Erythroblast (primary cell): ENCODE results near the gene DEGS2.
"Not testable (repeated sequence)": the region's sequence is repeated elsewhere in the genome, so short reads cannot be mapped to it uniquely, and the experiment has no call there.

Experiments used
- DNase-seq, 2 experiments: peaks; one replicate each; lab custom pipeline; 2025; lab: John Stamatoyannopoulos, UW
- GATA1 ChIP-seq: IDR thresholded peaks from 2 replicates; pipeline ENCODE4 v1.6.1; 2011; ENCODE audit warnings: low read depth, mild to moderate bottlenecking, control low read depth, low read length, moderate library complexity
- POLR2A ChIP-seq: IDR thresholded peaks from 2 replicates; pipeline ENCODE4 v1.6.1; 2011; ENCODE audit warnings: mild to moderate bottlenecking, low read length

Gene DEGS2

DNA sequence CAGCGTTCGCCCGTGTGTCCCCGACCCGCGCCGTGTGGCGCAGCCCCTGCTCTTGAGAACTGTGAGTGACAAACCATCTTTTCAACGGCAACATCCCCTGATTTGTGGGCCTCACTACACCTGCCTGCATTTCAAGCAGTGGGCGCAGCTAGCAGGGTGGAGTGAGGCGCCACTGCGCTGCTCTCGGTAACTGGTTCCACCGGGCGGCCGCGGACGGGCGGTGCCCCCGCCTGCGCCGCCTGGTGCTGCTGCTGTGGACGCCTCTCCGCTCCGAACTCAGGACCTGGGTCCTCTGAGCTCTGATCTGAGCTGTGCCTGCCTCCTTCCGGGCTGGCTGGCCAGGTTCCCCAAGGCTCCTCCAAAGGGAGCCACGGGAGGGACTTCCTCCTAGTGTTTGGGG, 5.9 kb upstream of the DEGS2 start:
- DNase-seq = peak; percentile 18 to 27
- no peak for TF ChIP-seq GATA1
- no peak for TF ChIP-seq POLR2A

DNA sequence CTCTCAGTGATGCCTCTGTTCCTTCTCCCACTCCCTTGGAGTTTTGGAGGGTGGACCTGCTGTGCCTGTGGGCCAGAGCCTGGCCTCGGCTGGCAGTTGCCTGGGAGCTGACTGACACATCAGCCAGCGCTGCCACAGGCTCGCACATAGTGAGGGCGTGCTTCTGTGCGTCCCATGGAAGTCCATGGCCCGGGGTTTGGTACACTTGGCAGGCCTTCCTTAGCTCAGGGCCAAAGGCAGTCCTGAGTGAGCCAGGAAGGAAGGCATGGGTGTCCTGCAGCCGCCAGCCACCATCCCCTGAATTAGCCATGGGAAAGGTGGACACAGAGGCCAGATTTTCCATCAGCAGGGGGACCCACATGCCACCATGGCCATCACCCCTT, 1.1 kb upstream of the DEGS2 start:
- DNase-seq = no peak
- TF ChIP-seq GATA1 (no peak), POLR2A (no peak)

DNA sequence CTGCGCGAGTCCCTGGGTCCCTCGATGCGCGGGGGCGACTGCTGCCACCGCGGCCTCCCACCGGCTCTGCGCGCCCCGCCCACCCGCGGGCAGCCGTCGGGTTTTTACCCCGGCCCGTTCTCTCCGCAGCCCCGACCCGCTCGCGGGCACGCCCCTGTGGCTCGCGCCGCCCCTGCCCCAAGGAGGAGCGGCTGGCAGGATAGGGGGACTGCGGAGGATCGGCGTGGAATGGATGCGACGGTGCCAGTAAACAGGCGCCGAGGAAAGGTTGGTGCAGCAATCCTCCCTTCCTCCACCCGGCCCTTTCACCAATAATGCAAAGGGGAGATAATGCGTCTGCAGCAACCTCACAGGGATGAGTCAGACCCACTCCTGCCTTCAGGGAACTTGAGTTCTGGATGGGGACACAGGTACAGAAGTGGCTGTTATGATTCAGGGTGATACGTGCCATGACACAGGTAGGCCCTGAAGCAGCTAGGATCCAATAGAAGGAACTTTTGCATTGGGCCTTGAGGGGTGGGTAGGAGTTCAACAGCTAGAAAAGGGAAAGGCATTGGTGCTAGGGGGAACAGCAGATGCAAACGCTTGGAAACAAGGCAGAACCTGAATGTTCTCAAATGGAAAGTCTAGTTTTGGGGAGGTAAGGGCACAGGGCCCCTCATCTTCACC, 554 bp upstream of the DEGS2 start:
- no peak for TF ChIP-seq POLR2A
- no peak for TF ChIP-seq GATA1
- DNase-seq = no peak

DNA sequence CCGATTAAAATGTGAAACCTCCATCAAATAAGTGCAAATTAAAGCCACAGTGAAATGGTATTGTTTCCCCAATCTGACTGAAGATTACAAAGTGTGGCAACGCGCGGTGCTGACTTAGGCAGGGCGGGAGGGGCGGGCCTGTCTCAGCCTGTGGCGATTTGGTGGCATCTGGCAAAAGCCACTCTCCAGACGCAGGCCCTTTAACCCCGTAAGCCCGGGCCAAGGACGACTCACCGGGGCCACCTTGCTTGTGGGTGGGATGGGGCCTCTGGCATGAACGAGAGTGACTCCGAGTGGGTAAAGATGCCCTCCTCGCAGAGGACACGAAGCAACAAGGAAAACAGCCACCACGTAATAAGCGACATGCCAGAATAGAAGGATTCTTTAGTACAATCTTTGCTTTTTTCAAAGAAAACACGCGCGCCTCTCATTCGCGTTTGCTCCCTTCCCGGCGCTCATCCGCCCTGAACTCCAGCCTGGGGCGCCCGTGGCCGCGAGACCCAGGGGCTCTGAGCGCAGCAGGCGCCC, 815 bp downstream of the DEGS2 start:
- no peak for TF ChIP-seq GATA1
- no peak for TF ChIP-seq POLR2A
- no peak for DNase-seq

DNA sequence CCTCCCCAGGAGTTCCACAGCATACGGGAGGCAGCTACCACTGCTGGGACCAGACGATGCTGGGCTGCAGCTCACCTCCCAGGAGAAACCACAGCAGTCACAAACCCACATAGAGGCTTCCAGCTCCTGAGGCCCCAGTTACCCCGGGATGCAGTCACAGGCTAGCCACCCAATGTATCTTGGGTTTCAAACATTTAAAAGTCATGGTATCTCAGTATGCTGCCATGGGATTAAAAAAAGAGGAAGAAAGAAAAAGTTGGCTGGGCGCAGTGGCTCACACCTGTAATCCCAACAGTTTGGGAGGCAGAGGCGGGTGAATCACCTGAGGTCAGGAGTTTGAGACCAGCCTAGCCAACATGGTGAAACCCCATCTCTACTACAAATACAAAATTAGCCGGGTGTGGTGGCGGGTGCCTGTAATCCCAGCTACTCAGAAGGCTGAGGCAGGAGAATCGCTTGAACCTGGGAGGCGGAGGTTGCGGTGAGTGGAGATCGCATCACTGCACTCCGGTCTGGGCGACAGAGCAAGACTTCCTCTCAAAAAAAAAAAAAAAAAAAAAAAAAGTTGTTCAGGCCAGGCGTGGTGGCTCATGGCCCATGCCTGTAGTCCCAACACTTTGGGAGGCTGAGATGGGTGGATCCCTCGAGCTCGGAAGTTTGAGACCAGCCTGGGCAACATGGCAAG, 1.8 kb downstream of the DEGS2 start:
- DNase-seq = not testable (repeated sequence)

DNA sequence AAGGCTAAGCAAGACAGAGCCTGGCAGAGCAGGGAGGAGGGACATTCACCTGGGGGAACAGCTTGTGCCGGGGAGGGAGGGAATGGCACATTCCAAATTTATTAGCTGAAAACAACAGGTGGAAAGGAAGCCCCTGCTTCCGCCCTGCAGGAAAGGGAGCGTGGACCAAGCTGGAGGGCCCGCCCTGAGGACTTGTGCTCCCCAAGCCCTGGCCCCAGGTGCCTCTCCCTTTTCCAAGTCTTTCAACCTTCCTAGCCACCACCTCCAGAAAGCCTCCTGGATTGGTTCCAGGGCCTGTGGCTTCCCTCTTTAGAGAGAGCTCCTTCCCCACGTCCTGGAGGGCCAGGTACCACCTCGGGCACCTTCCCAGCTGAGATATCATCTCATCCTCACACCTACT, 2.7 kb downstream of the DEGS2 start:
- TF ChIP-seq GATA1 (no peak), POLR2A (no peak)
- DNase-seq = no peak

DNA sequence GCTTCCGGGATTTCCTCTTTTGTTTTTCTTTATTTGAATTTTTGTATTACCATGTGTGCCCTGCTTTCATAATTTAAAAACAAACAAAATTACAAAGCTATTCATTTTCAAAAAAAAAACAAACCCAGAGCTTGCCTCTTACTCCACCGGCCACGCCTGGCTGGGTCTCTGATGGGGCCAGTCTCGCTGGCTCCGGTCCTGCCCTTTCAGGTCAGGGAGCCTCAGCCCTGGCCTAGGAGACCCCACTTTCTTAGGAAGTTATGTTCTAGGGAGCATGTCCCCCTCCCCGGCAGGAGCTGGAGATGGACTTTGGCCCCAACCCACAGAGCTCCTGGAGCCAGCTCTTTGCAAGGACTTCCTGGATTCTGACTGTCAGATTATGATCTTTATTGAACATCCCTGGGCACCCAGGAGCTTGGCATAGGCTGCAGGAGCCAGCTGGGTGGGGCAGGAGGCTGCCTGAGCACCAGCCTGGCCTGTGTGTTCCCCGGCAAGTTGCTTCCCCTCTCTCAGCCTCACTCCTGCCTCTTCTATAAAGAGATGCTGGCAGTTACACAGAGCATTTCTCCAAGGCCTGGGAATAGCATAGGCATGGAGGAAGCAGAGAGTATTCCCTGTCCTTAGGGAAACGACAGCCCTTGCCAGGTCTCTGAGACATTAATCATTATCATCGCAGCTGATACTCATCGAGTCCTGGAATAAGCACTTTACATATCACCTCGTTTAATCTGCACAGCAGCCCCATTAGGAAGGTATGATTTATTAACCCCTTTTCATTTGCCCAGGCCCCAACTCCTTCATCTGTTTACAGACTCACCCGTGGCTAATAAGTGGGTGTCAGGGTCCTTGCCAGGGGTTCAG, 3.5 kb downstream of the DEGS2 start:
- DNase-seq = no peak
- no peak for TF ChIP-seq GATA1
- TF ChIP-seq POLR2A = no peak

DNA sequence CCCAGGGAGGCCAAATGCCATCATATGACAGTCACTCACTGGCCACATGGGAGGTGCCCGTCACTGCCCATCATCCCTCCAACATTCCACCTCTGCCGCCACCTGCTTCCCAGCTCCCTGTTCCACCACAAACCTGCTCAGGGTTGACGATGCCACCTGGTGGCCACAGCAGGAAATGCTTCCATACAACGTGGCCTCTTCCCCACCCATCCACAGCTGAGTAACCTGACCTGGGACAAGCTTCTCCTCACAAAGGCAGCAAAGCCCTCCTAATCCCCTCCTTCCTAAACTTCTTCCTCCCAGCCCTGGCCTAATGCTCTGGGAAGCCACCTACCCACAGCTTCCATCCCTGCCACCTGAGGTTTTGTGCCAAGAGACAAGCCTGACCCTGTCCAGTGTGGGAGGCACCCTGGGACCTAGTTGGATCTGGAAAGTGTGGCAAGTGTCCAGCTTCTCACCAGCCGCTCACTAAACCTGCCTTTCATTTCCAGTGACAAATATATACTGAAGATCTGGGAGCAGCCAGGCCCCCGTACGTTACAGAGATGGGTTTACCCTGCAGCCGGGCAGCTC, 4.3 kb downstream of the DEGS2 start:
- peak; percentile 67 to 77 for DNase-seq
- TF ChIP-seq GATA1 (no peak), POLR2A (no peak)

DNA sequence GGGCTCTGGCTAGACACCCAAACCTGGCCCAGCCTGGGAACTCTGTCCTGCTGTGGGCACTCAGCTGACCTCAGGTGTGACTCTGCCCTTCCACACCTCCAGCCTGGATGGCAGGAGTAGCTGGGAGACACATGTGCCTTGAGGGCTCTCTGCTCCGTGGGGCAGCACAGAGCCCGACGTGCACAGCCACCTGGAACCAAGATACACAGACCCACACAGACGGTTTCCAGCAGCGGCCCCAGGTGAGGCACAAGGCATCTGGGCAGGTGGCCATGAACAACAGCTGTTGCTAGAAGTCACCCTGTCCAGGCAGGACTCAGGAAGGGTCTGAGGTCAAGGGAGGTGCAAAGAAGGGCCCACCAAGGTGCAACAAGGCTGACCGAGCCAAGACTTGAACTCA, 5.9 kb downstream of the DEGS2 start:
- DNase-seq = no peak
- TF ChIP-seq POLR2A (no peak), GATA1 (no peak)

DNA sequence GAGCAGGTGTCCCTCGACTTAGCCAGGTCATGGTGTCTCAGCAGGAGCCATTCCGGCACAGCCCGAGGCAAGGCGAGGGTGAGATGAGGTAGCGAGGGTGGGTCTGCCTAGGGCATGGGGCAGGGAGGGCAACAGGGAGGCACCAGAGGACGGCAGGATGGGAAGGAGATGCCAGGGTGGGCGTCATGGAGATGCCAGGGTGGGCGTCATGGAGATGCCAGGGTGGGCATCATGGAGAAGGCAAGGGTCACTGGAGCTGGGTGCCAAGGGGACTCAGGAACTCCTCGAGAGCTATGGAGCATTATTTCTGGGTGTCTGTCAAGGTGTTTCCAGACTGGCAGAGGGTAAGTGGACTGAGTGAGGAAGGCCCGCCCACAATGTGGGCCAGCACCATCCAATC, 7.4 kb downstream of the DEGS2 start:
- DNase-seq = no peak
- TF ChIP-seq POLR2A (no peak), GATA1 (no peak)

DNA sequence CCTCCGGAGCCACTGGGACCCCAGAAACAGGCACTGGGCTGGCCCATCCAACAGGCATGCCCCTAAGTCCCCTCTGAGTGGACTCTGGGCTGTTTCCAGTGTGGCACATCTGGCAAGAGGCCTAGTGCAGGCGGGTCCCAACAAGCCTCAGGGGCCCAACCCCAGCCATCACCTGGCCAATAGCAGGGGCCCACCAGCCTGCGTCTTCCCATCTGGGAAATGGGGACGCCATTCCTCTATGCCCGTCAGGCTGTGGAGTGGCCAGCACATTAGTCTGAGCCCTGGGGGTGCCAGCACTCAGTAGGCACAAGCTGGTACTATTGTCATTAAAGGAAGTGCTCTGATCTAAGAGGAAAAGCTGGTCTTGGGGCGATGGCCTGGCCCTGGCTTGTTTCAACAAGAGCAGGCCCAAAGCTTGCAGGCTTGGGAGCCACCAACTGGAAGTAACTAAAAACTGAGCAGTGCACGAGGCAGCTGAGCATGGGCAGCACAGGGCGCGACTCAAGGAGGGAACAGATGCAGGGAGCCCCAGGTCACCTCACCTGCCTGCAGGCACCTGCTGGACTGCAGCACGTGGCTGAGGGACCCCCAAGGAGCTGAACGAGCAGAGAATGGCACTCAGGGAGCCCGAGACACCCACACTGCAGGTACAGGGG, 8.4 kb downstream of the DEGS2 start:
- no peak for TF ChIP-seq POLR2A
- no peak for TF ChIP-seq GATA1
- no peak for DNase-seq

DNA sequence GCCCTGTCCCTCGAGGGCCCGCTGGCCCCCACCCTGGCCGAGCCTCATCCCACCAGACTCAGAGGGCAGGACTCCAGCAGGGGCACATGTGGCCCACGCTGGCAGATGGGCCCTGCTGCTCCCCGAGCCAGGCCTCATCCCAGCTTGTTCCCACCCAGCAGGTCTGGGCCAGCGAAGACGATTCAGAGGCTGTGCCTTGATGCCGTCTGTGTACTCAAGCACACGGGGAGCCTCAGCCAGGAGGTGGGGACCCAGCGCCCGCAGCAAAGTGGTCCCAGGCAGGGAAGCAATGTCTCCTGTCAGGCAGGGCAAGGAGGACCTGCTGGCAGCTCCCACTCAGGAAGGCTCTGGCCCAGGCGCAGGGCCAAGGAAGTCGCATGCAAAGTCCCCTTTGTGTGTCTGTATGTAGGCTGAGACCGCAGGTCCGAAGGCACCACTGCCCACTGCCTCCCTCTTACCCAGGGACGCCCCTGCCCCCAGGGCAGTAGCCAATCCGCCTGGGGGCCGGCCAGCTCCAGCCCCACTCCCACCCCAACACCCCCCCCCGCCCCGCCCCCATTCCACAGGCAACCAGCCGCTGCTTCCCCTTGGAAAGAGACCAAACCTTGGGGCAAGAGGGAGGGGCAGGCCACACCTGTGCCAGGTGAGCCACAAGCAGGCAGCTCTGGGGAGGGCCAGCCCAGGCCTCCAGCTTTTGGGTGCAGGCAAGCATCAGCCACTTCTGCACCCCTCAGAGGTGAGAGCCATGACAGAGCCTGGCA, 9.4 kb downstream of the DEGS2 start:
- TF ChIP-seq GATA1 = no peak
- DNase-seq = no peak
